Stimulated activated CD8-positive, alpha-beta memory T cell treated with anti-CD3 and anti-CD28 coated beads, Interleukin-15, amount 100 ng/mL, for 4 hours (primary cell): ENCODE data around the gene AGO1.

Experiments used
- DNase-seq, 2 donors: peaks; one replicate each; pipeline ENCODE4 v3.0.0-alpha.2; 2020; ENCODE audit warnings: low read depth in 2 of 2

Gene AGO1

GRCh38 chr1:35882945-35883634 is at the start of gene AGO1:
Gene AGO1 (plus strand): TSS chr1:35883209. CDS start chr1:35883422, 213 bp downstream.
- peak; percentile 91 to 94 for DNase-seq

GRCh38 chr1:35833395-35833794 is 49.6 kb upstream of the AGO1 start:
- DNase-seq = no peak

- DNase-seq = no peak
Observed at GRCh38 chr1:35834218-35834617, 48.8 kb upstream of the AGO1 start.

GRCh38 chr1:35835398-35835797 is 47.6 kb upstream of the AGO1 start:
- DNase-seq = no peak

GRCh38 chr1:35836734-35837133 is 46.3 kb upstream of the AGO1 start:
- DNase-seq = no peak

GRCh38 chr1:35838693-35839245 is 44.2 kb upstream of the AGO1 start:
- no peak for DNase-seq

- DNase-seq = no peak
Observed at GRCh38 chr1:35844826-35845225, 38.2 kb upstream of the AGO1 start.

GRCh38 chr1:35845766-35846165 is 37.2 kb upstream of the AGO1 start:
- no peak for DNase-seq

- no peak for DNase-seq
Observed at GRCh38 chr1:35847935-35848565, 35.0 kb upstream of the AGO1 start.

- no peak for DNase-seq
Observed at GRCh38 chr1:35850051-35850450, 33.0 kb upstream of the AGO1 start.

GRCh38 chr1:35850716-35851115 is 32.3 kb upstream of the AGO1 start:
- no peak for DNase-seq

GRCh38 chr1:35851132-35851869 is 31.7 kb upstream of the AGO1 start:
- DNase-seq = no peak

- DNase-seq = no peak
Observed at GRCh38 chr1:35852241-35852640, 30.8 kb upstream of the AGO1 start.

- no peak for DNase-seq
Observed at GRCh38 chr1:35854989-35855700, 27.9 kb upstream of the AGO1 start.

GRCh38 chr1:35856964-35857363 is 26.0 kb upstream of the AGO1 start:
- no peak for DNase-seq

- DNase-seq = no peak
Observed at GRCh38 chr1:35857830-35858229, 25.2 kb upstream of the AGO1 start.

GRCh38 chr1:35860696-35861095 is 22.3 kb upstream of the AGO1 start:
- DNase-seq = no peak

GRCh38 chr1:35863136-35863535 is 19.9 kb upstream of the AGO1 start:
- no peak for DNase-seq

GRCh38 chr1:35863881-35864625 is 19.0 kb upstream of the AGO1 start:
- DNase-seq = no peak

GRCh38 chr1:35864813-35865212 is 18.2 kb upstream of the AGO1 start:
- no peak for DNase-seq

GRCh38 chr1:35866991-35867390 is 16.0 kb upstream of the AGO1 start:
- no peak for DNase-seq
